AG09309 (cell line): Measurements from ENCODE around the gene UMAD1.

Source experiments
- DNase-seq: peaks from one replicate; pipeline ENCODE4 v3.0.0-alpha.2; 2010; ENCODE audit warnings: low read depth
- H3K4me3 ChIP-seq: 2 replicates; pipeline ENCODE4 v1.5.1; 2011; ENCODE audit warnings: mild to moderate bottlenecking, low read depth, low read length, moderate library complexity; ENCODE audit not compliant: control insufficient read depth
- TF ChIP-seq, protein P1 (sequence below): IDR thresholded peaks from 2 replicates; pipeline ENCODE4 v1.5.1; 2011; ENCODE audit warnings: mild to moderate bottlenecking, low read depth, low read length, inconsistent platforms; ENCODE audit not compliant: insufficient read depth, control insufficient read depth; ENCODE audit errors: missing control alignments

Gene UMAD1

DNA sequence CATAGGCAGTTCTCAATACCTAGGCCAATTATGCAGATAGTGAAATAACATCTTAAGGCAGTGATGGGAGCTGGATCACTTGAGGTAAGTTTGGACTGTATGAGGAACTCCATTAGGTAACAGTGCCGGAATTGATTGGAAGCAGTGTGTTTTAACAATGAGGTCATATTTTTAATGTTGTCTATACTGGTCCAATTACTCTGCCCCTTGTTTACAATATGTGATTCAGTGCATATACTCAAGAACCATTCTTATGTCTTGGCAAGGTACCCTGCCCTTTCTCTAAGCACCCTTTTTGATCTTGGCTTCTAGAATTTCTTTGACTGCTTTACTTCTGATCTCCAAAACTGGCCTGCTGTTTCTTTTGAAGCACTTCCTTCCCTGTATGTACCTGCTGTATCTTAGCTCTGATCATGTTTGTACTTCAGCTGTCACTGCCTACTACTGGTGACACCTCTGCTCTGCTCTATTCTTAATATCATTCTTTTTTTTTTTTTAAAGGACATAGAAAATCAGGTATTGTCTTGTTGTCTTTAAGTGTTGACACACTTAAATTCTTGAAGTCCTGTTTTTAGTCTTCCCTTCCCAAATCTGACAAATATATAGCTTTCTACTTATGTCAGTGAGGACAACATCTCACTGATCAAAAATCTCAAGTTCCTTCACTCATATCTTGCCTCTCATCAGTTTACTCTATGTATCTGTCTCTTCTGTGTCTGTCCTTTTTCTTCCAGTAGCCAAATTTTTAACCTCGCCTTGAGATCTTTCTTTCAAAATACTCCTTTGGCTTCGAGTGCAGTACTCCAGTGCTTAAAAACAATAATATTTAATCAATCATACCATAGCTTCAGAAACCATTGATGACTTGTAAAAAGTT is 124.2 kb downstream of the UMAD1 start:
- DNase-seq: no peak
- no peak overlapping the region for H3K4me3 ChIP-seq
- TF ChIP-seq, protein P1, sequence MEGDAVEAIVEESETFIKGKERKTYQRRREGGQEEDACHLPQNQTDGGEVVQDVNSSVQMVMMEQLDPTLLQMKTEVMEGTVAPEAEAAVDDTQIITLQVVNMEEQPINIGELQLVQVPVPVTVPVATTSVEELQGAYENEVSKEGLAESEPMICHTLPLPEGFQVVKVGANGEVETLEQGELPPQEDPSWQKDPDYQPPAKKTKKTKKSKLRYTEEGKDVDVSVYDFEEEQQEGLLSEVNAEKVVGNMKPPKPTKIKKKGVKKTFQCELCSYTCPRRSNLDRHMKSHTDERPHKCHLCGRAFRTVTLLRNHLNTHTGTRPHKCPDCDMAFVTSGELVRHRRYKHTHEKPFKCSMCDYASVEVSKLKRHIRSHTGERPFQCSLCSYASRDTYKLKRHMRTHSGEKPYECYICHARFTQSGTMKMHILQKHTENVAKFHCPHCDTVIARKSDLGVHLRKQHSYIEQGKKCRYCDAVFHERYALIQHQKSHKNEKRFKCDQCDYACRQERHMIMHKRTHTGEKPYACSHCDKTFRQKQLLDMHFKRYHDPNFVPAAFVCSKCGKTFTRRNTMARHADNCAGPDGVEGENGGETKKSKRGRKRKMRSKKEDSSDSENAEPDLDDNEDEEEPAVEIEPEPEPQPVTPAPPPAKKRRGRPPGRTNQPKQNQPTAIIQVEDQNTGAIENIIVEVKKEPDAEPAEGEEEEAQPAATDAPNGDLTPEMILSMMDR: no peak

DNA sequence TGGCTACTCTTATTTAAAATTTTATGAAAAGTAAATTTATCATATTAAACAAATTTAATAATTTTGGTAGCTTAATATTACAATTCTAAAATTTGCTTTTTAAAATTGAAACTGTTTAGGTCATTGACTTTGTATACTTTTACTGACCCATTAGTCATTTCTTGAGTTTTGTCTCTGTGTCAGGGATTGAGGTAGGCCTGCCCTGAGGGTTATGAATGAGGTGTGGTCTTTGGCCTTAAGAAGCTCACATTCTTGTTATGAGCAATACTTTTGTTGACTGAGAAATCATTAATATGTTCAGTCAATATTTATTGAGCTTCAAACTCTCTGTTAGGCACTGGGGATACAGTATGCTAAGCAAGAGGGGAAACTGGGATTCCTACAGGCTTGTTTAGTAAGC is 124.9 kb downstream of the UMAD1 start:
- no peak overlapping the region for H3K4me3 ChIP-seq
- no peak for DNase-seq
- TF ChIP-seq, protein P1: no peak

GRCh38 chr7:7766671-7767070 is 126.1 kb downstream of the UMAD1 start:
- no peak overlapping the region for H3K4me3 ChIP-seq
- TF ChIP-seq, protein P1: no peak
- no peak for DNase-seq

DNA sequence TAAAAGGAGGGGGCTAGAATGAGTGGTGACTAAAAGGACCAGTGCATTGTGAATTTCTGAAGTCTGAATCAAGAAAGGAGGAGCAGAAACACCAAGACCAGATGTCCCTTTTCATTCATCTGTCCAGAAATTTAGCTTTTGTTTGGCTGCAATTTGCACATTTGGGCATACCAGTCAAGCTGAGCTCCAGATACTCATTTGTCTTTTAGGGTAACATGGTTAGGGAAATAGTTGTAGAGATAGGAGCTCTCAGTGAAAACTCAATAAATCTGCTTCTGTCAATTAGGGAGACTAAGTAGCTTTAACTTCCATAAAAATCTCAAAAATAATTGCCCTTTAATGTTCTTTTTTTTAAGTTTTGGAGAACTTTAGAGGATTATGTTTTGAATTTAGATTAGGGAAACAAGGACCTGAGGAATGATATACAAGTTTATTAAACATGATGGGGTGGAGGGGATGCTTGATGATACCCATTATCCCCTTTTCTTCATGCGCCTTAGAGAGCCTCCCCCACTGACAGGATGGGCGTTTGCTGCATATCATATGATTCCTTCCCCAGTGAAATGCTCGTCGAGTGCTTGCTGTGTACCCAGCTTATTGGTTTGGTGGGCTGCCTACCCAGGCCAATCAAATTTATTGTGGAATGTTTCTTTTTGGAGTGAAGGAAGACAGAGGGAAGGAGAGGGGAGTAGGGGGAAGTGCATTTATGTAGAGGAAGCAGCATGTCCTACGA is 128.6 kb downstream of the UMAD1 start:
- H3K4me3 ChIP-seq: no peak overlapping the region
- no peak for DNase-seq
- TF ChIP-seq, protein P1: no peak

- DNase-seq: no peak
- TF ChIP-seq, protein P1: no peak
- H3K4me3 ChIP-seq: no peak overlapping the region
Observed at GRCh38 chr7:7769710-7770627, 129.4 kb downstream of the UMAD1 start.

GRCh38 chr7:7771452-7771851 is 130.9 kb downstream of the UMAD1 start:
- TF ChIP-seq, protein P1: no peak
- no peak for DNase-seq
- H3K4me3 ChIP-seq: no peak overlapping the region
